WTC11 (cell line): ENCODE data around the gene KCNIP4. TPM values are rescaled to one million over a fixed set of nuclear protein-coding genes. Genes with fewer than 3 reads are reported as not detected.

Experiments
- ATAC-seq: fragments of 200-7000 bp; cut with Tn5 transposase; 2 replicates; pipeline ENCODE4 v1.10.0; 2021; ENCODE audit warnings: mild to moderate bottlenecking, moderate library complexity
- CTCF ChIA-PET: fragments of 300-600 bp; sonication (Branson Sonifier 250); formaldehyde crosslinking; loops from one replicate; lab custom pipeline; 2021; ENCODE audit warnings: antibody characterized with exemption; lab: Charles Lee
- POLR2A ChIA-PET: fragments of 350-600 bp; sonication (Branson Sonifier 250); formaldehyde crosslinking; loops from one replicate; lab custom pipeline; 2021; ENCODE audit warnings: antibody characterized with exemption; lab: Charles Lee
- DNase-seq: peaks from one replicate; pipeline ENCODE4 v3.0.0; 2021; ENCODE audit warnings: low spot score
- H3K27ac Mint-ChIP-seq: 2 replicates; pipeline ENCODE4 v1.8.0; 2021; ENCODE audit warnings: mixed read lengths
- H3K27me3 Mint-ChIP-seq: 2 replicates; pipeline ENCODE4 v1.8.0; 2021; ENCODE audit warnings: low read depth, mild to moderate bottlenecking, moderate library complexity, mixed read lengths
- H3K36me3 Mint-ChIP-seq: 2 replicates; pipeline ENCODE4 v1.8.0; 2021; ENCODE audit warnings: mixed read lengths
- H3K4me1 Mint-ChIP-seq: 2 replicates; pipeline ENCODE4 v1.8.0; 2022; ENCODE audit warnings: mixed read lengths
- H3K4me3 Mint-ChIP-seq: 2 replicates; pipeline ENCODE4 v1.8.0; 2021; ENCODE audit warnings: mild to moderate bottlenecking, moderate library complexity, mixed read lengths
- H3K9me3 Mint-ChIP-seq: 2 replicates; pipeline ENCODE4 v1.8.0; 2021; ENCODE audit warnings: mixed read lengths
- ATF1 ChIP-seq: sonication (generic); formaldehyde crosslinking; IDR thresholded peaks from 2 replicates; pipeline ENCODE4 v1.8.1; 2023; ENCODE audit warnings: mild to moderate bottlenecking, moderate library complexity, missing genetic modification reagents
- CREM ChIP-seq: sonication (generic); formaldehyde crosslinking; IDR thresholded peaks from 2 replicates; pipeline ENCODE4 v1.8.1; 2022; ENCODE audit warnings: mild to moderate bottlenecking, missing genetic modification reagents, moderate library complexity
- ERG ChIP-seq: fragments of 250-450 bp; sonication (Bioruptor Pico); IDR thresholded peaks from 2 replicates; pipeline ENCODE4 v1.8.0; 2021; ENCODE audit warnings: mild to moderate bottlenecking
- FOXK1 ChIP-seq: sonication (generic); formaldehyde crosslinking; IDR thresholded peaks from 2 replicates; pipeline ENCODE4 v1.8.0; 2022; ENCODE audit warnings: mild to moderate bottlenecking, moderate library complexity, missing genetic modification reagents
- GTF2I ChIP-seq: fragments of 250-450 bp; sonication (Bioruptor Pico); conservative IDR thresholded peaks from 2 replicates; pipeline ENCODE4 v1.4.0; 2021; ENCODE audit warnings: mild to moderate bottlenecking
- HMGA2 ChIP-seq: fragments of 250-450 bp; sonication (Bioruptor Pico); IDR thresholded peaks from 2 replicates; pipeline ENCODE4 v1.4.0; 2021; ENCODE audit warnings: mild to moderate bottlenecking, moderate library complexity
- JAZF1 ChIP-seq: fragments of 250-450 bp; sonication (Bioruptor Pico); IDR thresholded peaks from 2 replicates; pipeline ENCODE4 v1.9.0; 2021; ENCODE audit warnings: moderate library complexity, mild to moderate bottlenecking, inconsistent platforms
- KAT7 ChIP-seq: sonication (generic); formaldehyde crosslinking; IDR thresholded peaks from 2 replicates; pipeline ENCODE4 v1.8.1; 2023; ENCODE audit warnings: missing genetic modification reagents, mild to moderate bottlenecking, borderline replicate concordance
- MAX ChIP-seq: sonication (generic); formaldehyde crosslinking; IDR thresholded peaks from 2 replicates; pipeline ENCODE4 v1.8.0; 2022; ENCODE audit warnings: mild to moderate bottlenecking, missing genetic modification reagents
- MYBL2 ChIP-seq: sonication (generic); formaldehyde crosslinking; IDR thresholded peaks from 2 replicates; pipeline ENCODE4 v1.8.1; 2023; ENCODE audit warnings: mild to moderate bottlenecking, moderate library complexity, missing genetic modification reagents
- NR3C1 ChIP-seq: sonication (generic); formaldehyde crosslinking; conservative IDR thresholded peaks from 2 replicates; pipeline ENCODE4 v1.8.1; 2023; ENCODE audit warnings: low read depth, mild to moderate bottlenecking, missing genetic modification reagents
- OVOL2 ChIP-seq: fragments of 250-450 bp; sonication (Bioruptor Pico); IDR thresholded peaks from 2 replicates; pipeline ENCODE4 v1.9.0; 2021; ENCODE audit warnings: mild to moderate bottlenecking, borderline replicate concordance
- TCF7 ChIP-seq: sonication (generic); formaldehyde crosslinking; IDR thresholded peaks from 2 replicates; pipeline ENCODE4 v1.8.0; 2022; ENCODE audit warnings: mild to moderate bottlenecking, low read depth, missing genetic modification reagents, moderate library complexity
- TP53 ChIP-seq: sonication (generic); formaldehyde crosslinking; IDR thresholded peaks from 2 replicates; pipeline ENCODE4 v1.8.1; 2023; ENCODE audit warnings: mild to moderate bottlenecking, missing genetic modification reagents
- USF2 ChIP-seq: sonication (generic); formaldehyde crosslinking; IDR thresholded peaks from 2 replicates; pipeline ENCODE4 v1.8.1; 2023; ENCODE audit warnings: mild to moderate bottlenecking, missing genetic modification reagents, moderate library complexity
- ZBTB43 ChIP-seq: sonication (generic); formaldehyde crosslinking; IDR thresholded peaks from 2 replicates; pipeline ENCODE4 v1.8.1; 2023; ENCODE audit warnings: mild to moderate bottlenecking, missing genetic modification reagents
- ZNF138 ChIP-seq: sonication (generic); formaldehyde crosslinking; conservative IDR thresholded peaks from 2 replicates; pipeline ENCODE4 v1.8.1; 2022; ENCODE audit warnings: mild to moderate bottlenecking, moderate library complexity, missing genetic modification reagents
- ZNF281 ChIP-seq: sonication (generic); formaldehyde crosslinking; IDR thresholded peaks from 2 replicates; pipeline ENCODE4 v1.8.0; 2023; ENCODE audit warnings: mild to moderate bottlenecking, missing genetic modification reagents
- ZNF671 ChIP-seq: fragments of 250-450 bp; sonication (Bioruptor Pico); IDR thresholded peaks from 2 replicates; pipeline ENCODE4 v1.8.0; 2021; ENCODE audit warnings: mild to moderate bottlenecking
- total RNA-seq: library from RNA; stranded (reverse); gene quantifications from 3 replicates; pipeline ENCODE4 v1.2.3, GENCODE V29; 2021
- TF ChIP-seq, protein P1 (sequence below): sonication (generic); formaldehyde crosslinking; IDR thresholded peaks from 2 replicates; pipeline ENCODE4 v1.8.1; 2022; ENCODE audit warnings: mild to moderate bottlenecking, missing genetic modification reagents, moderate library complexity, borderline replicate concordance
- TF ChIP-seq, protein P2 (sequence below): sonication (generic); formaldehyde crosslinking; conservative IDR thresholded peaks from 2 replicates; pipeline ENCODE4 v1.8.1; 2022; ENCODE audit warnings: mild to moderate bottlenecking, missing genetic modification reagents

Gene KCNIP4
- total RNA-seq, 1 experiment from 2014 or later = not detected

DNA sequence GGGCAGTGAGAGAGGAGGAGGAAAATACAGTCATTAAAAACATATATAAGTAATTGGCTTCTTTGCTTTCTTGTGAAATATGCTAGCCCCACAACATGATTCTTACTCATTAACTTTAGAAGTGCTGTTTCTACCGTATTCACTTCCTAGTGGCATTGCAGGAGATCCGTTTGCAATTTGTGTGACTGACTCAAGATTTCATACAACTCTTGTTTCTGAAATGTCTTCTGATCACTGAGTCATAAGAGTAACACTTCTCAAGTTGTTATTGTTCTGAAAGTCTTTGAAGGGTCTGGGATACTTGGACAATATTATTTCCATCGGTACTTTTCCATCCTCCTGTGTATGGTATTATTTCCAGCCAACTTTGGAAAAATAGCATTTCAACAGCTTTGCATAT is 937.5 kb downstream of the KCNIP4 start (continued):
- no peak for TF ChIP-seq ZNF281 (CRISPR knock-in tag)
- TF ChIP-seq, protein P1, sequence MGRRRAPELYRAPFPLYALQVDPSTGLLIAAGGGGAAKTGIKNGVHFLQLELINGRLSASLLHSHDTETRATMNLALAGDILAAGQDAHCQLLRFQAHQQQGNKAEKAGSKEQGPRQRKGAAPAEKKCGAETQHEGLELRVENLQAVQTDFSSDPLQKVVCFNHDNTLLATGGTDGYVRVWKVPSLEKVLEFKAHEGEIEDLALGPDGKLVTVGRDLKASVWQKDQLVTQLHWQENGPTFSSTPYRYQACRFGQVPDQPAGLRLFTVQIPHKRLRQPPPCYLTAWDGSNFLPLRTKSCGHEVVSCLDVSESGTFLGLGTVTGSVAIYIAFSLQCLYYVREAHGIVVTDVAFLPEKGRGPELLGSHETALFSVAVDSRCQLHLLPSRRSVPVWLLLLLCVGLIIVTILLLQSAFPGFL (CRISPR knock-in tag) = no peak

- Mint-ChIP-seq H3K27me3 (no peaks in the 10 kb centered on the region), H3K4me1 (no peaks in the 10 kb centered on the region), H3K4me3 (no peak overlapping the region), H3K27ac (no peak overlapping the region), H3K36me3 (no peaks in the 10 kb centered on the region), H3K9me3 (peaks cover 10% of the 10 kb centered on the region; the same call in 1 of the 2 replicates)
- POLR2A ChIA-PET = no interaction called here
- ATAC-seq (no peak), DNase-seq (no peak)
- TF ChIP-seq HMGA2 (no peak), ERG (CRISPR knock-in tag) (no peak), KAT7 (CRISPR knock-in tag) (no peak), TP53 (CRISPR knock-in tag) (no peak)
- CTCF ChIA-PET = no interaction called here
Measured at GRCh38 chr4:21009956-21010355, 938.6 kb downstream of the KCNIP4 start.

DNA sequence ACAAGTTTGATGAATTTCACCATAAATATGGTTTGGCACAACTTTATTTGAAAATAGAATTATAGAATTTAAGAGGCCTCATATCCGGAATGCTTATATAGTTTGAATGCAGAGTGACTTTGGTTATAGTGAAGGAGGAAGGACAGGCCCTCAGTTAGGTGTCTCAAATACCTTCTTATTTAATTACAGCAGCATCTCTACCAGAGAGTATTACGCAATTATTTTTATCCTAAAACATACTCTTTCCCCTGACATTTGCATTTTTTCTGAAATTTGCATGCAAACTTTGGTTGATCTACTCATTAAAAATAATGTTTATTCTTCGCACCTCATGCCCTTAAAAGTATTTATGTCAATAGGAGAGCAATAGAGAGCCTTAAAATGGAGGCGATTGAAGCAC is 942.9 kb downstream of the KCNIP4 start:
- TF ChIP-seq ZNF671 (CRISPR knock-in tag) (no peak), MAX (CRISPR knock-in tag) (no peak), NR3C1 (CRISPR knock-in tag) (no peak), MYBL2 (CRISPR knock-in tag) (no peak), ZNF138 (CRISPR knock-in tag) (no peak), JAZF1 (CRISPR knock-in tag) (no peak), ZBTB43 (CRISPR knock-in tag) (no peak)
- peaks cover 4% of the 10 kb centered on the region; the same call in 1 of the 2 replicates for H3K9me3 Mint-ChIP-seq
- H3K4me3 Mint-ChIP-seq = no peak overlapping the region
- H3K27me3 Mint-ChIP-seq = no peaks in the 10 kb centered on the region
- peaks cover 20% of the 10 kb centered on the region for H3K4me1 Mint-ChIP-seq
- no peak for ATAC-seq
- DNase-seq = no peak
- CTCF ChIA-PET = no interaction called here
- H3K36me3 Mint-ChIP-seq = no peaks in the 10 kb centered on the region
- POLR2A ChIA-PET = no interaction called here
- H3K27ac Mint-ChIP-seq = no peak overlapping the region

GRCh38 chr4:21002976-21003375 is 945.6 kb downstream of the KCNIP4 start:
- H3K4me3 Mint-ChIP-seq = no peak overlapping the region
- ChIA-PET CTCF (no interaction called here), POLR2A (no interaction called here)
- peaks cover 20% of the 10 kb centered on the region for H3K4me1 Mint-ChIP-seq
- peaks cover 4% of the 10 kb centered on the region; the same call in 1 of the 2 replicates for H3K9me3 Mint-ChIP-seq
- H3K27ac Mint-ChIP-seq = no peak overlapping the region
- H3K27me3 Mint-ChIP-seq = no peaks in the 10 kb centered on the region
- no peak for DNase-seq
- no peaks in the 10 kb centered on the region for H3K36me3 Mint-ChIP-seq
- ATAC-seq = no peak
- no peak for TF ChIP-seq CREM
- no peak for TF ChIP-seq MYBL2 (CRISPR knock-in tag)
- no peak for TF ChIP-seq GTF2I (CRISPR knock-in tag)
- TF ChIP-seq TCF7 = no peak
- no peak for TF ChIP-seq USF2 (CRISPR knock-in tag)
- TF ChIP-seq ERG (CRISPR knock-in tag) = no peak
- TF ChIP-seq OVOL2 (CRISPR knock-in tag) = no peak
- TF ChIP-seq, protein P2, sequence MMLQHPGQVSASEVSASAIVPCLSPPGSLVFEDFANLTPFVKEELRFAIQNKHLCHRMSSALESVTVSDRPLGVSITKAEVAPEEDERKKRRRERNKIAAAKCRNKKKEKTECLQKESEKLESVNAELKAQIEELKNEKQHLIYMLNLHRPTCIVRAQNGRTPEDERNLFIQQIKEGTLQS (CRISPR knock-in tag) = no peak
- no peak for TF ChIP-seq ATF1
- no peak for TF ChIP-seq TP53 (CRISPR knock-in tag)
- TF ChIP-seq FOXK1 (CRISPR knock-in tag) = no peak
